Measurements from ENCODE around the gene LOC128125822.

DNA sequence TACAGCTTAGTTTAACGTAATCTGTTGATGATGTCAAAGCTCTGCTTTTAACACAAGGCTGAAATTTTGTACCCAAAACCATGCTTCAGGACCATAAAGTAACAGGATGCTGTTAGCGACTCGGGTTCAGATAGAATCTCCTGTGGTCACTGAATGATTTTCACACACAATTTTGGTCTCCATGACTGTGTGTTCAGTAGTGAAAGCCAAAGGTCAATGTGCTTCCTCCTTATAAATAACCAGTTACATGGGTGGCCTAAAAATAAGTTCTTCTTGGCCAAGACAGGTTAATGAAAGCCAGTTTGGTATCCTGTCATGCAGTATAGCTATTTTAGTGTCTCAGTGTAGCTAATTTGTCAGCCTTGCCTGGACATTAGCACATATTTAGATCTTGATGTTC lies 19.1 kb upstream of the LOC128125822 start:
- TF ChIP-seq, protein P1, sequence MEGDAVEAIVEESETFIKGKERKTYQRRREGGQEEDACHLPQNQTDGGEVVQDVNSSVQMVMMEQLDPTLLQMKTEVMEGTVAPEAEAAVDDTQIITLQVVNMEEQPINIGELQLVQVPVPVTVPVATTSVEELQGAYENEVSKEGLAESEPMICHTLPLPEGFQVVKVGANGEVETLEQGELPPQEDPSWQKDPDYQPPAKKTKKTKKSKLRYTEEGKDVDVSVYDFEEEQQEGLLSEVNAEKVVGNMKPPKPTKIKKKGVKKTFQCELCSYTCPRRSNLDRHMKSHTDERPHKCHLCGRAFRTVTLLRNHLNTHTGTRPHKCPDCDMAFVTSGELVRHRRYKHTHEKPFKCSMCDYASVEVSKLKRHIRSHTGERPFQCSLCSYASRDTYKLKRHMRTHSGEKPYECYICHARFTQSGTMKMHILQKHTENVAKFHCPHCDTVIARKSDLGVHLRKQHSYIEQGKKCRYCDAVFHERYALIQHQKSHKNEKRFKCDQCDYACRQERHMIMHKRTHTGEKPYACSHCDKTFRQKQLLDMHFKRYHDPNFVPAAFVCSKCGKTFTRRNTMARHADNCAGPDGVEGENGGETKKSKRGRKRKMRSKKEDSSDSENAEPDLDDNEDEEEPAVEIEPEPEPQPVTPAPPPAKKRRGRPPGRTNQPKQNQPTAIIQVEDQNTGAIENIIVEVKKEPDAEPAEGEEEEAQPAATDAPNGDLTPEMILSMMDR (IDR thresholded peaks at IDR 0.05): no peak
- TF ChIP-seq POLR2AphosphoS5 (IDR thresholded peaks at IDR 0.05; ENCODE audit: low read depth, low read length) (no peak), SIN3A (IDR thresholded peaks at IDR 0.05; ENCODE audit: borderline replicate concordance, insufficient read depth, low read depth, low read length) (no peak), TCF7L2 (IDR thresholded peaks at IDR 0.05; ENCODE audit: low read depth, low read length) (no peak)
- TF ChIP-seq, protein P2, sequence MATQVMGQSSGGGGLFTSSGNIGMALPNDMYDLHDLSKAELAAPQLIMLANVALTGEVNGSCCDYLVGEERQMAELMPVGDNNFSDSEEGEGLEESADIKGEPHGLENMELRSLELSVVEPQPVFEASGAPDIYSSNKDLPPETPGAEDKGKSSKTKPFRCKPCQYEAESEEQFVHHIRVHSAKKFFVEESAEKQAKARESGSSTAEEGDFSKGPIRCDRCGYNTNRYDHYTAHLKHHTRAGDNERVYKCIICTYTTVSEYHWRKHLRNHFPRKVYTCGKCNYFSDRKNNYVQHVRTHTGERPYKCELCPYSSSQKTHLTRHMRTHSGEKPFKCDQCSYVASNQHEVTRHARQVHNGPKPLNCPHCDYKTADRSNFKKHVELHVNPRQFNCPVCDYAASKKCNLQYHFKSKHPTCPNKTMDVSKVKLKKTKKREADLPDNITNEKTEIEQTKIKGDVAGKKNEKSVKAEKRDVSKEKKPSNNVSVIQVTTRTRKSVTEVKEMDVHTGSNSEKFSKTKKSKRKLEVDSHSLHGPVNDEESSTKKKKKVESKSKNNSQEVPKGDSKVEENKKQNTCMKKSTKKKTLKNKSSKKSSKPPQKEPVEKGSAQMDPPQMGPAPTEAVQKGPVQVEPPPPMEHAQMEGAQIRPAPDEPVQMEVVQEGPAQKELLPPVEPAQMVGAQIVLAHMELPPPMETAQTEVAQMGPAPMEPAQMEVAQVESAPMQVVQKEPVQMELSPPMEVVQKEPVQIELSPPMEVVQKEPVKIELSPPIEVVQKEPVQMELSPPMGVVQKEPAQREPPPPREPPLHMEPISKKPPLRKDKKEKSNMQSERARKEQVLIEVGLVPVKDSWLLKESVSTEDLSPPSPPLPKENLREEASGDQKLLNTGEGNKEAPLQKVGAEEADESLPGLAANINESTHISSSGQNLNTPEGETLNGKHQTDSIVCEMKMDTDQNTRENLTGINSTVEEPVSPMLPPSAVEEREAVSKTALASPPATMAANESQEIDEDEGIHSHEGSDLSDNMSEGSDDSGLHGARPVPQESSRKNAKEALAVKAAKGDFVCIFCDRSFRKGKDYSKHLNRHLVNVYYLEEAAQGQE (IDR thresholded peaks at IDR 0.05; ENCODE audit: insufficient read depth in 1 of 2, low read depth in 2 of 2, low read length in 1 of 2): no peak
